ENCODE results near the gene VWA7.

GRCh38 chr6:31778193-31778592, 1.1 kb upstream of the VWA7 start:
- TF ChIP-seq GATA3 (IDR thresholded peaks at IDR 0.05; ENCODE audit: low read depth, low read length) (no peak), GATA2 (IDR thresholded peaks at IDR 0.05; ENCODE audit: low read depth, low read length) (no peak)

All from SH-SY5Y (cell line).